GM18519 (cell line): ENCODE results near the gene MYO1D.

Experiments
- ATAC-seq: cut with Tn5 transposase; IDR thresholded peaks from one replicate; pipeline ENCODE4 v1.9.1; 2021; ENCODE audit warnings: mild to moderate bottlenecking, moderate library complexity; ENCODE audit not compliant: unreplicated experiment, low FRiP score

Gene MYO1D

GRCh38 chr17:32446949-32447348 is 430.0 kb downstream of the MYO1D start:
- ATAC-seq, result no peak

- ATAC-seq, result no peak
Observed at GRCh38 chr17:32445971-32446370, 431.0 kb downstream of the MYO1D start.

- no peak for ATAC-seq
Observed at GRCh38 chr17:32445497-32445896, 431.4 kb downstream of the MYO1D start.

- ATAC-seq, result no peak
Observed at GRCh38 chr17:32445074-32445415, 431.9 kb downstream of the MYO1D start.

- ATAC-seq, result peak; percentile 82
Observed at GRCh38 chr17:32444301-32445073, 432.4 kb downstream of the MYO1D start, which contains the start of gene PSMD11. Gene PSMD11 (plus strand): TSS chr17:32444510. CDS start chr17:32444524, 14 bp downstream.

- ATAC-seq, result no peak
Observed at GRCh38 chr17:32443827-32444300, 433.1 kb downstream of the MYO1D start.
